ENCODE results near the gene RAPGEF1. TPM values are rescaled to one million over a fixed set of nuclear protein-coding genes. Genes with fewer than 3 reads are reported as not detected.

RAPGEF1 gene
- total and polyA plus RNA-seq, 9 of the 15 experiments (the other 6 are each of a cell fraction or from before 2014, with no cell fraction given) = 0.06 to 44.1 (median 19.9) TPM

DNA sequence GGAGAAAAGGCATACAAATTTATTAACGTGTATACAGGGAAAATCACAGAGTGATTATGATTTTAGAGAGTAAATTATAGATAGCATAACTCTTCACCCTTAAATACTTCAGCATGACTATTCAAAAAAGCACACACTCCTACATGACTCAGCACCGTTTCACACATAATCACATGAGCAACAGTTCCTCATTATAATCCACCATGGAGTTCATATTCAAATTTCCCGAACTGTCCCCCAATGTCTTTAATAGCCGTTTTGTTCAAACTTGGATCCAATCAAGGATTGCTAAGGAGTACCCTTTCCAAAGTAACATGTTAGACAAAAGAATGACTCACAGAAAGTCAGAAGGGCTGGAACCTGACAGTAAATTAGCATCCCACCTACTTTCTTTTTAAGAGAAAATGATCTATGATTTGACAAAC is 32.1 kb downstream of the RAPGEF1 start (continued):
- TF ChIP-seq, protein P1, sequence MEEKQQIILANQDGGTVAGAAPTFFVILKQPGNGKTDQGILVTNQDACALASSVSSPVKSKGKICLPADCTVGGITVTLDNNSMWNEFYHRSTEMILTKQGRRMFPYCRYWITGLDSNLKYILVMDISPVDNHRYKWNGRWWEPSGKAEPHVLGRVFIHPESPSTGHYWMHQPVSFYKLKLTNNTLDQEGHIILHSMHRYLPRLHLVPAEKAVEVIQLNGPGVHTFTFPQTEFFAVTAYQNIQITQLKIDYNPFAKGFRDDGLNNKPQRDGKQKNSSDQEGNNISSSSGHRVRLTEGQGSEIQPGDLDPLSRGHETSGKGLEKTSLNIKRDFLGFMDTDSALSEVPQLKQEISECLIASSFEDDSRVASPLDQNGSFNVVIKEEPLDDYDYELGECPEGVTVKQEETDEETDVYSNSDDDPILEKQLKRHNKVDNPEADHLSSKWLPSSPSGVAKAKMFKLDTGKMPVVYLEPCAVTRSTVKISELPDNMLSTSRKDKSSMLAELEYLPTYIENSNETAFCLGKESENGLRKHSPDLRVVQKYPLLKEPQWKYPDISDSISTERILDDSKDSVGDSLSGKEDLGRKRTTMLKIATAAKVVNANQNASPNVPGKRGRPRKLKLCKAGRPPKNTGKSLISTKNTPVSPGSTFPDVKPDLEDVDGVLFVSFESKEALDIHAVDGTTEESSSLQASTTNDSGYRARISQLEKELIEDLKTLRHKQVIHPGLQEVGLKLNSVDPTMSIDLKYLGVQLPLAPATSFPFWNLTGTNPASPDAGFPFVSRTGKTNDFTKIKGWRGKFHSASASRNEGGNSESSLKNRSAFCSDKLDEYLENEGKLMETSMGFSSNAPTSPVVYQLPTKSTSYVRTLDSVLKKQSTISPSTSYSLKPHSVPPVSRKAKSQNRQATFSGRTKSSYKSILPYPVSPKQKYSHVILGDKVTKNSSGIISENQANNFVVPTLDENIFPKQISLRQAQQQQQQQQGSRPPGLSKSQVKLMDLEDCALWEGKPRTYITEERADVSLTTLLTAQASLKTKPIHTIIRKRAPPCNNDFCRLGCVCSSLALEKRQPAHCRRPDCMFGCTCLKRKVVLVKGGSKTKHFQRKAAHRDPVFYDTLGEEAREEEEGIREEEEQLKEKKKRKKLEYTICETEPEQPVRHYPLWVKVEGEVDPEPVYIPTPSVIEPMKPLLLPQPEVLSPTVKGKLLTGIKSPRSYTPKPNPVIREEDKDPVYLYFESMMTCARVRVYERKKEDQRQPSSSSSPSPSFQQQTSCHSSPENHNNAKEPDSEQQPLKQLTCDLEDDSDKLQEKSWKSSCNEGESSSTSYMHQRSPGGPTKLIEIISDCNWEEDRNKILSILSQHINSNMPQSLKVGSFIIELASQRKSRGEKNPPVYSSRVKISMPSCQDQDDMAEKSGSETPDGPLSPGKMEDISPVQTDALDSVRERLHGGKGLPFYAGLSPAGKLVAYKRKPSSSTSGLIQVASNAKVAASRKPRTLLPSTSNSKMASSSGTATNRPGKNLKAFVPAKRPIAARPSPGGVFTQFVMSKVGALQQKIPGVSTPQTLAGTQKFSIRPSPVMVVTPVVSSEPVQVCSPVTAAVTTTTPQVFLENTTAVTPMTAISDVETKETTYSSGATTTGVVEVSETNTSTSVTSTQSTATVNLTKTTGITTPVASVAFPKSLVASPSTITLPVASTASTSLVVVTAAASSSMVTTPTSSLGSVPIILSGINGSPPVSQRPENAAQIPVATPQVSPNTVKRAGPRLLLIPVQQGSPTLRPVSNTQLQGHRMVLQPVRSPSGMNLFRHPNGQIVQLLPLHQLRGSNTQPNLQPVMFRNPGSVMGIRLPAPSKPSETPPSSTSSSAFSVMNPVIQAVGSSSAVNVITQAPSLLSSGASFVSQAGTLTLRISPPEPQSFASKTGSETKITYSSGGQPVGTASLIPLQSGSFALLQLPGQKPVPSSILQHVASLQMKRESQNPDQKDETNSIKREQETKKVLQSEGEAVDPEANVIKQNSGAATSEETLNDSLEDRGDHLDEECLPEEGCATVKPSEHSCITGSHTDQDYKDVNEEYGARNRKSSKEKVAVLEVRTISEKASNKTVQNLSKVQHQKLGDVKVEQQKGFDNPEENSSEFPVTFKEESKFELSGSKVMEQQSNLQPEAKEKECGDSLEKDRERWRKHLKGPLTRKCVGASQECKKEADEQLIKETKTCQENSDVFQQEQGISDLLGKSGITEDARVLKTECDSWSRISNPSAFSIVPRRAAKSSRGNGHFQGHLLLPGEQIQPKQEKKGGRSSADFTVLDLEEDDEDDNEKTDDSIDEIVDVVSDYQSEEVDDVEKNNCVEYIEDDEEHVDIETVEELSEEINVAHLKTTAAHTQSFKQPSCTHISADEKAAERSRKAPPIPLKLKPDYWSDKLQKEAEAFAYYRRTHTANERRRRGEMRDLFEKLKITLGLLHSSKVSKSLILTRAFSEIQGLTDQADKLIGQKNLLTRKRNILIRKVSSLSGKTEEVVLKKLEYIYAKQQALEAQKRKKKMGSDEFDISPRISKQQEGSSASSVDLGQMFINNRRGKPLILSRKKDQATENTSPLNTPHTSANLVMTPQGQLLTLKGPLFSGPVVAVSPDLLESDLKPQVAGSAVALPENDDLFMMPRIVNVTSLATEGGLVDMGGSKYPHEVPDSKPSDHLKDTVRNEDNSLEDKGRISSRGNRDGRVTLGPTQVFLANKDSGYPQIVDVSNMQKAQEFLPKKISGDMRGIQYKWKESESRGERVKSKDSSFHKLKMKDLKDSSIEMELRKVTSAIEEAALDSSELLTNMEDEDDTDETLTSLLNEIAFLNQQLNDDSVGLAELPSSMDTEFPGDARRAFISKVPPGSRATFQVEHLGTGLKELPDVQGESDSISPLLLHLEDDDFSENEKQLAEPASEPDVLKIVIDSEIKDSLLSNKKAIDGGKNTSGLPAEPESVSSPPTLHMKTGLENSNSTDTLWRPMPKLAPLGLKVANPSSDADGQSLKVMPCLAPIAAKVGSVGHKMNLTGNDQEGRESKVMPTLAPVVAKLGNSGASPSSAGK (IDR thresholded peaks at IDR 0.05) = peak; percentile 67; the same call in 1 of the 2 replicates
- TF ChIP-seq HNRNPLL (IDR thresholded peaks at IDR 0.05; ENCODE audit: low read depth, low read length, poor library complexity, severe bottlenecking) (no peak), NFE2L1 (tag; IDR thresholded peaks at IDR 0.05; ENCODE audit: borderline replicate concordance, low read depth) (peak; percentile 89), FOSL1 (tag; conservative IDR thresholded peaks at IDR 0.05) (peak; percentile 87), ZNF175 (CRISPR knock-in tag; IDR thresholded peaks at IDR 0.05; ENCODE audit: low read depth) (no peak), L3MBTL2 (IDR thresholded peaks at IDR 0.05) (peak; percentile 76), MCM7 (IDR thresholded peaks at IDR 0.05) (no peak), ZNF445 (CRISPR knock-in tag; IDR thresholded peaks at IDR 0.05; ENCODE audit: low read depth) (no peak), DMBX1 (CRISPR knock-in tag; IDR thresholded peaks at IDR 0.05; ENCODE audit: borderline replicate concordance) (no peak), HDAC2 (IDR thresholded peaks at IDR 0.05) (peak; percentile 82), ZNF324 (CRISPR knock-in tag; IDR thresholded peaks at IDR 0.05) (no peak), MTA2 (IDR thresholded peaks at IDR 0.05; ENCODE audit: low read depth) (0 out of 2 replicates have a peak, but pooled peaks have one; percentile 3), CBFA2T3 (IDR thresholded peaks at IDR 0.05) (0 out of 2 replicates have a peak, but pooled peaks have one; percentile 38), BACH1 (tag; IDR thresholded peaks at IDR 0.05) (peak; percentile 98), C11orf30 (IDR thresholded peaks at IDR 0.05; ENCODE audit: low read depth) (peak; percentile 99)
- TF ChIP-seq, protein P2, sequence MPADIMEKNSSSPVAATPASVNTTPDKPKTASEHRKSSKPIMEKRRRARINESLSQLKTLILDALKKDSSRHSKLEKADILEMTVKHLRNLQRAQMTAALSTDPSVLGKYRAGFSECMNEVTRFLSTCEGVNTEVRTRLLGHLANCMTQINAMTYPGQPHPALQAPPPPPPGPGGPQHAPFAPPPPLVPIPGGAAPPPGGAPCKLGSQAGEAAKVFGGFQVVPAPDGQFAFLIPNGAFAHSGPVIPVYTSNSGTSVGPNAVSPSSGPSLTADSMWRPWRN (IDR thresholded peaks at IDR 0.05; ENCODE audit: low read depth) = 0 out of 2 replicates have a peak, but pooled peaks have one; percentile 45
- TF ChIP-seq, protein P3, sequence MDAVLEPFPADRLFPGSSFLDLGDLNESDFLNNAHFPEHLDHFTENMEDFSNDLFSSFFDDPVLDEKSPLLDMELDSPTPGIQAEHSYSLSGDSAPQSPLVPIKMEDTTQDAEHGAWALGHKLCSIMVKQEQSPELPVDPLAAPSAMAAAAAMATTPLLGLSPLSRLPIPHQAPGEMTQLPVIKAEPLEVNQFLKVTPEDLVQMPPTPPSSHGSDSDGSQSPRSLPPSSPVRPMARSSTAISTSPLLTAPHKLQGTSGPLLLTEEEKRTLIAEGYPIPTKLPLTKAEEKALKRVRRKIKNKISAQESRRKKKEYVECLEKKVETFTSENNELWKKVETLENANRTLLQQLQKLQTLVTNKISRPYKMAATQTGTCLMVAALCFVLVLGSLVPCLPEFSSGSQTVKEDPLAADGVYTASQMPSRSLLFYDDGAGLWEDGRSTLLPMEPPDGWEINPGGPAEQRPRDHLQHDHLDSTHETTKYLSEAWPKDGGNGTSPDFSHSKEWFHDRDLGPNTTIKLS (IDR thresholded peaks at IDR 0.05; ENCODE audit: borderline replicate concordance, low read depth) = no peak
